Esophagus squamous epithelium (tissue), 4 donors: Measurements from ENCODE around the gene VRTN.

Experiments used
- CTCF ChIP-seq, 6 experiments: fragments of 450-650 bp in 4 of 6; fragments of 200-600 bp in 2 of 6; sonication (generic) in 2 of 6; IDR thresholded peaks; one replicate each; pipeline ENCODE4 v1.5.1; 2016 to 2019; ENCODE audit warnings: antibody characterized with exemption in 6 of 6, mild to moderate bottlenecking in 4 of 6, moderate library complexity in 4 of 6
- POLR2A ChIP-seq, 4 donors: fragments of 450-650 bp; IDR thresholded peaks; one replicate each; pipeline ENCODE4 v1.6.1; 2017; ENCODE audit warnings: antibody characterized with exemption in 4 of 4, mild to moderate bottlenecking in 4 of 4, moderate library complexity in 3 of 4

DNA sequence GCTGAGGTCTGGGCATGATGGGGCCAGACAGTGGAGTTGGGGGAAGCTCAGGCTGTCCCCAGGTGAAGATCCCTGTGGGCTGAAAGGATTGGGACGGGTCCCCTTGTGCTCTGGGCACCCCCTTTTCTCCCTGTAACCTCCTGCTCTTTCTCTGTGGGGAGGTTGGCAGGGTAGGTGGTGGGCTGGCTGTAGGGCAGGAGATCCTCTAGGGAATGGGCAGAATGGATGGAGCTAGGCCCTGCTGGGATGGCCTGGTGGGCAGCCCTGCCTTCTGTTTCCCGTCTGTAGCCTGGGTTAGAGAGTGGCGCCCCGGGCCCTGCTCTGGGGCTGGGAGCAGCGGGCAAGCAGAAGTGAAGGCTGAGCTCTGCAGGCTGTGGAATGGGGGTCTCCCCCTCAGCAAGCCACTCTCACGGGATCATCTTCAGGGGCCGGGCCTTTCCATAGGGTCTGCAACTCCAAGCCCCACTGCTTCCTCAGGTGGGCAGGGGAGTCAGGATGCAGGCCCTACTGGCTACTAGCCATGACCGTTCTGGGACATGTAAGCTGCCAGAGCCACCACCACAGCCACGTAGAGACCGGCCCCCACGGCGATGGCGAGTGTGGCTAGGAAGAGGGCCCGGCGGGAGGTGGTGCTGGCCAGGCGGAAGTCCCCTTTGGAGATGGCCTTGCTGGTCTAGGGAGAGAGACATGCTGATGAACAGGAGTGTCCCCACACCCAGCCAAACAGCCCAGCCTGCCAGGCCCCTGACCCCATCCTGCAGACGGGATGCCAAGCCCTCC, 58.9 kb downstream of the VRTN start:
- TF ChIP-seq CTCF (IDR thresholded peaks at IDR 0.05) (no peak), POLR2A (IDR thresholded peaks at IDR 0.05) (no peak)
